GM12891 (cell line): Measurements from ENCODE around the gene COPS7A.

ENCODE experiments used
- POLR2A ChIP-seq: IDR thresholded peaks from 2 replicates; pipeline ENCODE4 v1.6.1; 2011; ENCODE audit warnings: low read depth, low read length, control low read depth
- POLR2AphosphoS5 ChIP-seq: IDR thresholded peaks from 2 replicates; pipeline ENCODE4 v1.6.1; 2011; ENCODE audit warnings: low read depth, low read length, control low read depth
- SPI1 ChIP-seq: IDR thresholded peaks from 2 replicates; pipeline ENCODE4 v1.6.1; 2011; ENCODE audit warnings: low read depth, low read length, control low read depth
- TAF1 ChIP-seq: IDR thresholded peaks from 2 replicates; pipeline ENCODE4 v1.6.1; 2011; ENCODE audit warnings: low read depth, low read length, control low read depth

- TF ChIP-seq POLR2A: no peak
- no peak for TF ChIP-seq POLR2AphosphoS5
- TF ChIP-seq SPI1: no peak
- TF ChIP-seq TAF1: no peak
These were observed 41.3 kb downstream of the COPS7A start for GRCh38 chr12:6765048-6765633.
